A673 (cell line): ENCODE results near the gene FIBCD1.

Experiments used
- EZH2 ChIP-seq: fragments of 200-600 bp; sonication (generic); IDR thresholded peaks from 2 replicates; pipeline ENCODE4 v1.6.1; 2017; ENCODE audit warnings: borderline replicate concordance, low read depth, mild to moderate bottlenecking, mixed read lengths, antibody characterized with exemption, low read length; ENCODE audit not compliant: poor library complexity, severe bottlenecking
- TF ChIP-seq, protein P1 (sequence below): fragments of 300-800, 200-600 bp; sonication (generic); conservative IDR thresholded peaks from 2 replicates; pipeline ENCODE4 v1.5.1; 2017; ENCODE audit warnings: low read depth, mild to moderate bottlenecking, antibody characterized with exemption, low read length, moderate library complexity, mixed read lengths

DNA sequence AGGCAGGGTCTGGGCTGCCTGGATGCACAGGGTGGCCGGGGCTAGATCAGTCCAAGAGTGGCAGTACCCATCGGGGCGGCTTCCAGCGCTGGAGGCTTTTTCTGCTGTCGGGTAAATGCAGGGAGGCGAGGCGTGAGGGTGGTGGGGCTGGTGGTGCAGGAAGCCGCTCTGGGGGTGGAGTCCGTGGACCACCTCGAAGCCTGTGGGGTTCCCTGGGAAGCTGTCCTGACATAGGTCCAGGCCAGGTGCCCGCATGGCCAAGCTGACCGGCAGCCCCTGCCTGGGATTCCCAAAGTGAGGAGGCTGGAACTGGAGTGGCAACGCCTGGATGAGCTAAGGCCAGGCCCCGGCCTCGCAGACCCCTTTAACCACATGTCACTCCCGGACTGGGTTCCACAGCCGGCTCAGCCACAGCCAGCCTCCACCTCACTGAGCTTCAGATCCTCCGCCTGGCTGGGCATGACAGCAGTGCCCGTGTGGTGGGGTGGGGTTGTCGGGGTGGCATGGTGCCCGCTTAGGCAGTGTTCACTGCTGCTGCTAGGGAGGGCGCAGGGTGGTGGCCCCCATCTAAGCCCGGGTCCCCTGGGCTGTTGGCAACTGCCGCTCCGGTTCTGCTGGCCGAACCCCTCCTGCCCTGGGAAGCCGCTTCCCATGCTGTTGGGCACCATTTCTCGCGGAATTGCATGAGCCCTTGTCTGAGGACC is 41.0 kb downstream of the FIBCD1 start:
- TF ChIP-seq, protein P1, sequence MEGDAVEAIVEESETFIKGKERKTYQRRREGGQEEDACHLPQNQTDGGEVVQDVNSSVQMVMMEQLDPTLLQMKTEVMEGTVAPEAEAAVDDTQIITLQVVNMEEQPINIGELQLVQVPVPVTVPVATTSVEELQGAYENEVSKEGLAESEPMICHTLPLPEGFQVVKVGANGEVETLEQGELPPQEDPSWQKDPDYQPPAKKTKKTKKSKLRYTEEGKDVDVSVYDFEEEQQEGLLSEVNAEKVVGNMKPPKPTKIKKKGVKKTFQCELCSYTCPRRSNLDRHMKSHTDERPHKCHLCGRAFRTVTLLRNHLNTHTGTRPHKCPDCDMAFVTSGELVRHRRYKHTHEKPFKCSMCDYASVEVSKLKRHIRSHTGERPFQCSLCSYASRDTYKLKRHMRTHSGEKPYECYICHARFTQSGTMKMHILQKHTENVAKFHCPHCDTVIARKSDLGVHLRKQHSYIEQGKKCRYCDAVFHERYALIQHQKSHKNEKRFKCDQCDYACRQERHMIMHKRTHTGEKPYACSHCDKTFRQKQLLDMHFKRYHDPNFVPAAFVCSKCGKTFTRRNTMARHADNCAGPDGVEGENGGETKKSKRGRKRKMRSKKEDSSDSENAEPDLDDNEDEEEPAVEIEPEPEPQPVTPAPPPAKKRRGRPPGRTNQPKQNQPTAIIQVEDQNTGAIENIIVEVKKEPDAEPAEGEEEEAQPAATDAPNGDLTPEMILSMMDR: no peak
- no peak for TF ChIP-seq EZH2
